ENCODE results near the gene BFSP1. TPM values are rescaled to one million over a fixed set of nuclear protein-coding genes. Genes with fewer than 3 reads are reported as not detected.

The BFSP1 gene
- total RNA-seq (2022), result 3.5 and 3.9 TPM in 2 replicates
- Bru-seq, nascent RNA, result percentile 37 among the genes with signal in this experiment
- BruChase-seq, experiment 1, labeled RNA remaining after a 6-hour chase, result percentile 33 among the genes with signal in this experiment
- percentile 35 among the genes with signal in this experiment for BruChase-seq, experiment 2, labeled RNA remaining after a 2-hour chase
- long read RNA-seq, partial matches to known transcripts, result 0 of 6 reads
- long read RNA-seq, other reads (novel, unspliced or antisense), result 4 of 6 reads

GRCh38 chr20:17530716-17531664 lies at the start of gene BFSP1:
BFSP1 (minus strand) TSS chr20:17531379; CDS start chr20:17531329, 50 bp downstream.
- Mint-ChIP-seq H3K36me3 (ENCODE audit: insufficient read depth, unreplicated experiment) (no peaks in the 10 kb centered on the region), H3K4me1 (ENCODE audit: insufficient read depth, unreplicated experiment) (no peaks in the 10 kb centered on the region), H3K27ac (ENCODE audit: low read depth, unreplicated experiment) (no peak within 1 kb of the TSS), H3K27me3 (ENCODE audit: insufficient read depth, unreplicated experiment) (no peaks in the 10 kb centered on the region), H3K4me3 (ENCODE audit: unreplicated experiment) (peak within 1 kb of the TSS; percentile 69), H3K9me3 (ENCODE audit: unreplicated experiment) (no peaks in the 10 kb centered on the region)
- DNase-seq (ENCODE audit: unreplicated experiment), result peak; percentile 38
- intact Hi-C loops (cut with micrococcal nuclease), result loop anchor here (10.0 kb wide), 1 partner anchor 464 kb away; no protein-coding TSS in a partner anchor
- ChIA-PET CTCF (interaction anchor here (0.6 to 4.7 kb wide), 8 partner anchors 12 to 465 kb away, joined by 3 to 39 read pairs (median 5); partner anchors contain the start of gene DSTN), POLR2A (interaction anchor here (0.6 to 5.2 kb wide), 14 partner anchors 10 to 613 kb away, joined by 3 to 55 read pairs (median 5); partner anchors contain the start of genes DSTN and RRBP1)
- BruUV-seq (replicated peaks), result no TSS peak
- no peak for TF ChIP-seq CTCF (IDR thresholded peaks at IDR 0.05; ENCODE audit: unreplicated experiment)

DNA sequence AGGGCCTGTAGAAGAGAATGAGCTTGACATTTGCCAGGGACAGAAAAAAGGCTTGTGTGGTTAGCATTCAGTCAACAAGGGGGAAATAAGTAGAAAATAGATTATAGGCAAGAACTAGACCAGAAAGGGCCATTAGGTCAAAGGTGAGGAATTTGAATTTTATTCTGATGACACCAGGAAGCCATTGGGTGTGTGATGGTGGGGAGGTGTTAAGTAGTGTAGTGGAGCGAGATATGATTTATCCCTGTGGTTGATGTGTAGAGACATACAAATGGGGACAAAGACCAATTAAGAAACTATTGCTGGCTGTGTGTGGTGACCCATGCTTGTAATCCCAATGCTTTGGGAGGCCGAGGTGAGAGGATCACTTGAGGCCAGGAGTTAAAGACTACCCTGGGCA lies 49.7 kb upstream of the BFSP1 start:
- H3K4me3 Mint-ChIP-seq (ENCODE audit: unreplicated experiment), result no peak overlapping the region
- H3K27me3 Mint-ChIP-seq (ENCODE audit: insufficient read depth, unreplicated experiment), result no peaks in the 10 kb centered on the region
- no peak for TF ChIP-seq CTCF (IDR thresholded peaks at IDR 0.05; ENCODE audit: unreplicated experiment)
- DNase-seq (ENCODE audit: unreplicated experiment), result no peak
- ChIA-PET POLR2A (interaction anchor here (0.6 to 9.3 kb wide), 7 partner anchors 9 to 409 kb away, joined by 3 to 168 read pairs (median 3); partner anchors contain the start of gene DSTN), CTCF (interaction anchor here (0.7 to 2.1 kb wide), 8 partner anchors 9 to 385 kb away, joined by 3 to 11 read pairs (median 3); partner anchors contain the start of gene DSTN)
- intact Hi-C loops (cut with micrococcal nuclease), result no loop called here
- peak overlapping the region; percentile 6 for H3K27ac Mint-ChIP-seq (ENCODE audit: low read depth, unreplicated experiment)
- H3K36me3 Mint-ChIP-seq (ENCODE audit: insufficient read depth, unreplicated experiment), result peaks cover 29% of the 10 kb centered on the region
- H3K9me3 Mint-ChIP-seq (ENCODE audit: unreplicated experiment), result no peaks in the 10 kb centered on the region
- no TSS peak for BruUV-seq (replicated peaks)
- H3K4me1 Mint-ChIP-seq (ENCODE audit: insufficient read depth, unreplicated experiment), result peaks cover 39% of the 10 kb centered on the region

- intact Hi-C loops (cut with micrococcal nuclease), result no loop called here
- H3K9me3 Mint-ChIP-seq (ENCODE audit: unreplicated experiment), result no peaks in the 10 kb centered on the region
- peaks cover 33% of the 10 kb centered on the region for H3K36me3 Mint-ChIP-seq (ENCODE audit: insufficient read depth, unreplicated experiment)
- DNase-seq (ENCODE audit: unreplicated experiment), result peak; percentile 28
- no peaks in the 10 kb centered on the region for H3K27me3 Mint-ChIP-seq (ENCODE audit: insufficient read depth, unreplicated experiment)
- POLR2A ChIA-PET, result interaction anchor here (0.9 to 9.3 kb wide), 6 partner anchors 7 to 37 kb away, joined by 3 to 168 read pairs (median 4); partner anchors contain the start of gene DSTN
- CTCF ChIA-PET, result interaction anchor here (0.5 to 2.1 kb wide), 7 partner anchors 11 to 340 kb away, joined by 3 to 11 read pairs (median 4); no protein-coding TSS in a partner anchor
- H3K4me1 Mint-ChIP-seq (ENCODE audit: insufficient read depth, unreplicated experiment), result peaks cover 27% of the 10 kb centered on the region
- no peak overlapping the region for H3K4me3 Mint-ChIP-seq (ENCODE audit: unreplicated experiment)
- no TSS peak for BruUV-seq (replicated peaks)
- no peak for TF ChIP-seq CTCF (IDR thresholded peaks at IDR 0.05; ENCODE audit: unreplicated experiment)
- peak overlapping the region; percentile 64 for H3K27ac Mint-ChIP-seq (ENCODE audit: low read depth, unreplicated experiment)
Measured at GRCh38 chr20:17579369-17580039, 48.3 kb upstream of the BFSP1 start.

Measured in MCF 10A (cell line).